ENCODE results near the gene RHOH.
"Not testable (repeated sequence)": the region's sequence is repeated elsewhere in the genome, so short reads cannot be mapped to it uniquely, and the experiment has no call there.

Gene RHOH

DNA sequence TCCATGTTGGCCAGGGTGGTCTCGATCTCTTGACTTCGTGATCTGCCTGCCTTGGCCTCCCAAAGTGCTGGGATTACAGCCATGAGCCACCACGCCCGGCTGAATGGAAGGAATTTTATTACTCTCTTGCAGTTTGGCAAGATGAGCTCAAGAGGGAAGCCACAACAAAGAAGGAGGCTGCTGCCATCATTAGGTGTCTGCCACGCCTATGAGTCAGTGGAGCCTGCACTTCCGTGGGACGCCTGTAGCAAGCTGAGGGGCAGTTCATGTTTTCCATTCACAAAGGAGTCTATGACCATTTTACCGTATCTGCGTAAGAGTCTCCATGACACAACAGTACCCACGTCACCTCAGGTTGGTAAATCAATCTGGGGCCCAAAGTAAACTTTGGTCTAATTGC is 87.1 kb downstream of the RHOH start:
- Histone ChIP-seq H3K4me1 (ENCODE audit: control insufficient read depth, insufficient read depth, low read length) (no peaks in the 10 kb centered on the region), H3K9me3 (ENCODE audit: control insufficient read depth, insufficient read depth, low read depth, low read length) (no peaks in the 10 kb centered on the region), H3K36me3 (ENCODE audit: control insufficient read depth, insufficient read depth, low read length) (no peaks in the 10 kb centered on the region), H3K9ac (ENCODE audit: low read length) (no peak overlapping the region), H3K27ac (ENCODE audit: low read depth, low read length) (no peak overlapping the region), H3K4me3 (ENCODE audit: low read depth, low read length) (no peak overlapping the region), H3K27me3 (ENCODE audit: control insufficient read depth, insufficient read depth, low read length) (no peaks in the 10 kb centered on the region)

DNA sequence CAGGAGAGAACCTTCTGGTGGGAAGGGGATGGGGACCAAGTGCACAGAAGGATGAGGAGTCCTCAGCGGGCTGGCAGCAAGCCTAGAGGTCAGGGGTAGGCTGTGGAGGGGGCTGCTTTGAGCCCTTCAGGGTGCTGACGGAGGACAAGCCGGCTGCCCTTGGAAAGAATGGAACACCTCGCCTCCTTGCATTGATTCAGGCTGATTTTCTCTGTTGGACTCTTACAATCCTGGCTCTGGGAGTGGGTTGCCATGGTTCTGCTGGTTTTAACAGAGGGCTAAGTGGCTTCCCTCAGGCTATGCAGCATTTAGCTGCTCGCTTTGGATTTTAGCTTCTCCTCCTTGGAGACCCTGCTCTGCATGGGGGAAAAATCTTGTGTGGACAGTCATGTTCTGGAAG is 88.9 kb downstream of the RHOH start:
- H3K4me3 ChIP-seq (ENCODE audit: low read depth, low read length) = no peak overlapping the region
- no peaks in the 10 kb centered on the region for H3K36me3 ChIP-seq (ENCODE audit: control insufficient read depth, insufficient read depth, low read length)
- H3K27me3 ChIP-seq (ENCODE audit: control insufficient read depth, insufficient read depth, low read length) = no peaks in the 10 kb centered on the region
- H3K4me1 ChIP-seq (ENCODE audit: control insufficient read depth, insufficient read depth, low read length) = no peaks in the 10 kb centered on the region
- H3K9ac ChIP-seq (ENCODE audit: low read length) = no peak overlapping the region
- H3K9me3 ChIP-seq (ENCODE audit: control insufficient read depth, insufficient read depth, low read depth, low read length) = no peaks in the 10 kb centered on the region
- H3K27ac ChIP-seq (ENCODE audit: low read depth, low read length) = no peak overlapping the region

DNA sequence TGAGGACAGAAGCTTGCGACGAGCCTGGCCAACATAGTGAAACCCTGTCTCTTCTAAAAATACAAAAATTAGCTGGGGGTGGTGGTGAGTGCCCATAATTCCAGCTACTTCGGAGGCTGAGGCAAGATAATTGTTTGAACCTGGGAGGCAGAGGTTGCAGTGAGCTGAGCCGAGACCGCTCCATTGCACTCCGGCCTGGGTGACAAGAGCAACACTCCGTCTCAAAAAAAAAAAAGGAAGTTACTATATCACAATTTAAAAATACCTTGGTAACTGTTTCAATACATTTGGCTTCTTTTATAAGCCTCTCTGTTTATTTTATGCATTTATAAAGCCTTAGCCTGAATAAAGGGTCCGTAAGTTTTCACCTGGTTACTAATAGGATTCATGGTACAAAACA is 91.7 kb downstream of the RHOH start:
- H3K4me1 ChIP-seq (ENCODE audit: control insufficient read depth, insufficient read depth, low read length) = no peaks in the 10 kb centered on the region
- H3K27ac ChIP-seq (ENCODE audit: low read depth, low read length) = no peak overlapping the region
- no peaks in the 10 kb centered on the region for H3K36me3 ChIP-seq (ENCODE audit: control insufficient read depth, insufficient read depth, low read length)
- 0 out of 2 replicates have a peak, but pooled peaks cover 3% of the 10 kb centered on the region for H3K9me3 ChIP-seq (ENCODE audit: control insufficient read depth, insufficient read depth, low read depth, low read length)
- H3K4me3 ChIP-seq (ENCODE audit: low read depth, low read length) = no peak overlapping the region
- no peaks in the 10 kb centered on the region for H3K27me3 ChIP-seq (ENCODE audit: control insufficient read depth, insufficient read depth, low read length)
- H3K9ac ChIP-seq (ENCODE audit: low read length) = no peak overlapping the region

DNA sequence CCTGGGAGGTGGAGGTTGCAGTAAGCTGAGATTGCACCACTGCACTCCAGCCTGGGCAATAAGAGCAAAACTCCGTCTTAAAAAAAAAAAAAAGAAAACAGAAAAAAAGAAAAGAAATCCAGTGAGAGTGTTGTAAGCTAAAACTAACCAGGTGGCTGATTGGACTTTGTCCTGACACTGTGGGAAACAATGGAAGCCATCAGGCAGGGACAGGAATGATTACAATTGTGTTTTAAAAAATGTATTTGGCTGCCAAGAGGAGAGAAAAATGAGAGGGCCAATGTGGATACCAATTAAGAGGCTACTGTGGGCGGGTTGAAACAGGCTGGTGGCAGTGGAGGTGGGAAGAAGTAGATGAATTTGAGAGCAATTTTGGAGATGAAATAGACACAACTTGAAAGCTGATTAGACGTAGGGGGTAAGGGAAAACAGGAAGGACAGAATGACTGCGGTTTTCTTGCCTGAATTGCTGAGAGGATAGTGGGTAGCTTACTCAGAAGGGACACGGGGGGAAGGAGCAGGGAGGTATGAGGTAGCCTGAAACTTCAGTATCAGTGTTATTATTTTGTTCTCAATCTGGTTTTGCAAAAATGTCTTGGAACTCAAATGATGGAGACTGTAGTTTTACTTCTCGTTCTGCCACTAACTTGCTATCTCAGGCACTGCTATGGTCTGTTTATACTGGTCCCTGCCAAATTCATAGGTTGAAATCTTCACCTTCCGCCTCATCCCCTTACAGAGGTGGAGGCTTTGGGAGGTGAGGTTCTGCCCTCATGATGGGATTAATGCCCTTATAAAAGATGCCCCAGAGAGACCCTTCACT is 92.7 kb downstream of the RHOH start:
- H3K4me1 ChIP-seq (ENCODE audit: control insufficient read depth, insufficient read depth, low read length) = no peaks in the 10 kb centered on the region
- no peaks in the 10 kb centered on the region for H3K36me3 ChIP-seq (ENCODE audit: control insufficient read depth, insufficient read depth, low read length)
- H3K9ac ChIP-seq (ENCODE audit: low read length) = no peak overlapping the region
- H3K27me3 ChIP-seq (ENCODE audit: control insufficient read depth, insufficient read depth, low read length) = no peaks in the 10 kb centered on the region
- H3K9me3 ChIP-seq (ENCODE audit: control insufficient read depth, insufficient read depth, low read depth, low read length) = peaks cover 6% of the 10 kb centered on the region; the same call in 1 of the 2 replicates
- no peak overlapping the region for H3K4me3 ChIP-seq (ENCODE audit: low read depth, low read length)
- H3K27ac ChIP-seq (ENCODE audit: low read depth, low read length) = no peak overlapping the region

DNA sequence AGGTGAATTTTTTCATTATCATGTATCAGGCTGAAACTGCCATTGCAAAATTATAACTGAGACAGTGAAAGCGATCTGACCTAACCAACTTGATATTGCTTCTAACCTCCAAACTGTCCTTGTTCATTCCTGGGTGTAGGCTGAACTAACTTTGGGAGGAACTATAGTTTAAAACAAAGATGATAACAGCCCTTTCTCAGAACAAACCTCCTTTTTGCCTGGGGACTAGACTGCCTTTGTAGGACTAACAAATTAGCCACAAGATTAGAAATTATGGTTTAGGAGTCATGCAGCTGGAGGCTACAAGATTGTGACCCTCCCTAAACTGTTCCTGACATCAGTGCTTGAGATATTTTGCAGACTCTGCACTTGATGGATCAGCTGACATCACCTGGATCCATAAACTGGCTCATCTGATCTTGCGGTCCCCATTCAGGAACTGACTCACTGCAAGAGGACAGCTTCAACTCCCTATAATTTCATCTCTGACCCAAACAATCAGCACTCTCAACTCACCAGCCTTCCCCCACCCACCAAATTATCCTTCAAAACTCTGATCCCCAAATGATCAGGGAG is 93.9 kb downstream of the RHOH start:
- H3K36me3 ChIP-seq (ENCODE audit: control insufficient read depth, insufficient read depth, low read length); H3K4me1 ChIP-seq (ENCODE audit: control insufficient read depth, insufficient read depth, low read length); H3K4me3 ChIP-seq (ENCODE audit: low read depth, low read length); H3K27ac ChIP-seq (ENCODE audit: low read depth, low read length); H3K27me3 ChIP-seq (ENCODE audit: control insufficient read depth, insufficient read depth, low read length); H3K9ac ChIP-seq (ENCODE audit: low read length): not testable (repeated sequence)
- H3K9me3 ChIP-seq (ENCODE audit: control insufficient read depth, insufficient read depth, low read depth, low read length) = peaks cover 16% of the 10 kb centered on the region; the same call in 1 of the 2 replicates

DNA sequence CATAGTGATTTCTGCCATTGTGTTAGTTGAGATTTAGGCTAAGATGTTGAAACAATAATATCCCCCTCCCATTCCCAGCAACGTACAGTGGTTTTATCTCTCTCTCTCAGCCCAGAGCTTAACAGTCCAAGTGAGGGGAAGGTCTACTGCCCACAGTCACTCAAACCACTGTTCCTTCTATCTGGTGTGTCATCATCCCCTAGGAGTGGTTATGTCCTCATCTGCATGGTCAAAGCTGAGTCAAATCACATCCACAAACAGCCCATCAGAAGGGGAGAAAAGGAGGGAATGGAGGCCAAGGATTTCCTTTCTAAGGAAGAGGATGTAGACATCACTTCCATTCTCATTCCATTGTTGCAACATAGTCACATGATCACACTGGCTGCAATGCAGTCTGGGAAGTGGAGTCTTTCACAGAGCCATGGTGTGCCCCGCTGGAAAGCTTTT is 95.5 kb downstream of the RHOH start:
- Histone ChIP-seq H3K4me1 (ENCODE audit: control insufficient read depth, insufficient read depth, low read length) (no peaks in the 10 kb centered on the region), H3K9ac (ENCODE audit: low read length) (no peak overlapping the region), H3K27ac (ENCODE audit: low read depth, low read length) (no peak overlapping the region), H3K36me3 (ENCODE audit: control insufficient read depth, insufficient read depth, low read length) (no peaks in the 10 kb centered on the region), H3K9me3 (ENCODE audit: control insufficient read depth, insufficient read depth, low read depth, low read length) (peaks cover 17% of the 10 kb centered on the region; the same call in 1 of the 2 replicates), H3K27me3 (ENCODE audit: control insufficient read depth, insufficient read depth, low read length) (no peaks in the 10 kb centered on the region), H3K4me3 (ENCODE audit: low read depth, low read length) (no peak overlapping the region)

DNA sequence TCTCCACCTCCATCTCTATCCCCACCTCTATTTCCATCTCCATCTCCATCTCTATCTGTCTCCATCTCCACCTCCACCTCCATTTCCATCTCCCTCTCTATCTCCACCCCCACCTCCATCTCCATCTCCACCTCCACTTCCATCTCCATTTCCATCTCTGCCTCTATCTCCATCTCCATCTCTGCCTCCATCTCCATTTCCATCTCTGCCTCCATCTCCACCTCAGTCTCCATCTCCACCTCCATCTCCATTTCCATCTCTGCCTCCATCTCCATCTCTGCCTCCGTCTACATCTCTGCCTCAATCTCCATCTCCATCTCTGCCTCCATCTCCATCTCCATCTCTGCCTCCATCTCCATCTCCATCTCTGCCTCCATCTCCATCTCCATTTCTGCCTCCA is 97.5 kb downstream of the RHOH start:
- no peak overlapping the region for H3K4me3 ChIP-seq (ENCODE audit: low read depth, low read length)
- no peaks in the 10 kb centered on the region for H3K4me1 ChIP-seq (ENCODE audit: control insufficient read depth, insufficient read depth, low read length)
- peaks cover 17% of the 10 kb centered on the region; the same call in 1 of the 2 replicates for H3K9me3 ChIP-seq (ENCODE audit: control insufficient read depth, insufficient read depth, low read depth, low read length)
- no peak overlapping the region for H3K27ac ChIP-seq (ENCODE audit: low read depth, low read length)
- no peaks in the 10 kb centered on the region for H3K27me3 ChIP-seq (ENCODE audit: control insufficient read depth, insufficient read depth, low read length)
- H3K36me3 ChIP-seq (ENCODE audit: control insufficient read depth, insufficient read depth, low read length) = no peaks in the 10 kb centered on the region
- H3K9ac ChIP-seq (ENCODE audit: low read length) = no peak overlapping the region

DNA sequence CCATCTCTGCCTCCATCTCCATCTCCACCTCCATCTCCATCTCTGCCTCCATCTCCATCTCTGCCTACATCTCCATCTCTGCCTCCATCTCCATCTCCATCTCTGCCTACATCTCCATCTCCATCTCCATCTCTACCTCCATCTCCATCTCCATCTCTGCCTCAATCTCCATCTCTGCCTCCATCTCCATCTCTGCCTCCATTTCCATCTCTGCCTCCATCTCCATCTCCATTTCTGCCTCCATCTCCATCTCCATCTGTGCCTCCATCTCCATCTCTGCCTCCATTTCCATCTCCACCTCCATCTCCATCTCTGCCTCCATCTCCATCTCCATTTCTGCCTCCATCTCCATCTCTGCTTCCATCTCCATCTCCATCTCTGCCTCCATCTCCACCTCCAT is 98.2 kb downstream of the RHOH start:
- H3K9ac ChIP-seq (ENCODE audit: low read length); H3K4me3 ChIP-seq (ENCODE audit: low read depth, low read length); H3K4me1 ChIP-seq (ENCODE audit: control insufficient read depth, insufficient read depth, low read length); H3K36me3 ChIP-seq (ENCODE audit: control insufficient read depth, insufficient read depth, low read length); H3K27ac ChIP-seq (ENCODE audit: low read depth, low read length); H3K27me3 ChIP-seq (ENCODE audit: control insufficient read depth, insufficient read depth, low read length): not testable (repeated sequence)
- peaks cover 17% of the 10 kb centered on the region; the same call in 1 of the 2 replicates for H3K9me3 ChIP-seq (ENCODE audit: control insufficient read depth, insufficient read depth, low read depth, low read length)

DNA sequence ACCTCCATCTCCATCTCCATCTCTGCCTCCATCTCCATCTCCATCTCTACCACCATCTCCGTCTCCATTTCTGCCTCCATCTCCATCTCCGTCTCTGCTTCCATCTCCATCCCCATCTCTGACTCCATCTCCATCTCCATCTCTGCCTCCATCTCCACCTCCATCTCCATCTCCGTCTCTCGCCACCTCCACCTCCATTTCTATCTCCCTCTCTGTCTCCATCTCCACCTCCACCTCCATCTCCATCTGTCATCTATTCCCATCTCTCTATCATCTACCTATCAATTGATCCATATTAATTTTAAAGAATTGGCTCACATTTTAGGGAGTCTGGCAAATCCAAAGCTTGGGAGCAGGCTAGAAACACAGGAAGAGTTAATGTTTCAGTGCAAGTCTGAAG is 98.7 kb downstream of the RHOH start:
- Histone ChIP-seq H3K4me1 (ENCODE audit: control insufficient read depth, insufficient read depth, low read length) (peaks cover 2% of the 10 kb centered on the region; the same call in 1 of the 2 replicates), H3K27ac (ENCODE audit: low read depth, low read length) (no peak overlapping the region), H3K36me3 (ENCODE audit: control insufficient read depth, insufficient read depth, low read length) (no peaks in the 10 kb centered on the region), H3K27me3 (ENCODE audit: control insufficient read depth, insufficient read depth, low read length) (no peaks in the 10 kb centered on the region), H3K9ac (ENCODE audit: low read length) (no peak overlapping the region), H3K9me3 (ENCODE audit: control insufficient read depth, insufficient read depth, low read depth, low read length) (peaks cover 17% of the 10 kb centered on the region; the same call in 1 of the 2 replicates), H3K4me3 (ENCODE audit: low read depth, low read length) (no peak overlapping the region)

Measured in HUES6 (cell line).